CD4-positive, alpha-beta memory T cell (primary cell): ENCODE measurements around the gene FDX2. TPM values are rescaled to one million over a fixed set of nuclear protein-coding genes. Genes with fewer than 3 reads are reported as not detected.

Experiments used
- CTCF ChIA-PET: fragments of 350-600 bp; sonication (Branson Sonifier 250); formaldehyde crosslinking; loops from one replicate; lab custom pipeline; 2021; ENCODE audit warnings: inconsistent platforms; ENCODE audit not compliant: partially characterized antibody; lab: Charles Lee
- POLR2A ChIA-PET: fragments of 350-600 bp; sonication (Branson Sonifier 250); formaldehyde crosslinking; loops from one replicate; lab custom pipeline; 2021; ENCODE audit not compliant: partially characterized antibody; lab: Charles Lee
- DNase-seq, 5 donors: peaks; one replicate each; pipeline versions ENCODE4 v3.0.0 to v3.0.0-alpha.2; 2020 to 2022; ENCODE audit warnings: mixed read lengths in 1 of 5
- H3K27ac ChIP-seq: one replicate; pipeline ENCODE4 v1.7.0; 2013; ENCODE audit warnings: low read depth, low read length
- H3K27me3 ChIP-seq: 2 replicates; pipeline ENCODE4 v1.7.0; 2013; ENCODE audit warnings: mild to moderate bottlenecking, low read length, moderate library complexity; ENCODE audit not compliant: insufficient read depth
- H3K36me3 ChIP-seq: 2 replicates; pipeline ENCODE4 v1.7.0; 2013; ENCODE audit warnings: mild to moderate bottlenecking, low read length, moderate library complexity; ENCODE audit not compliant: insufficient read depth
- H3K4me1 ChIP-seq: 2 replicates; pipeline ENCODE4 v1.7.0; 2013; ENCODE audit warnings: mild to moderate bottlenecking, low read length, moderate library complexity; ENCODE audit not compliant: insufficient read depth
- H3K4me3 ChIP-seq, 2 donors: one replicate each; pipeline ENCODE4 v1.7.0; 2013; ENCODE audit warnings: low read length in 2 of 2, mild to moderate bottlenecking in 1 of 2
- H3K9me3 ChIP-seq, 2 donors: one replicate each; pipeline ENCODE4 v1.7.0; 2013; ENCODE audit warnings: low read length in 2 of 2, control low read depth in 1 of 2; ENCODE audit not compliant: control insufficient read depth in 1 of 2
- H3K27ac Mint-ChIP-seq, 7 donors: one replicate each; pipeline ENCODE4 v1.8.0; 2020 to 2021; ENCODE audit warnings: mixed read lengths in 7 of 7, mild to moderate bottlenecking in 6 of 7, inconsistent platforms in 3 of 7, moderate library complexity in 3 of 7
- H3K27me3 Mint-ChIP-seq, 2 donors: one replicate each; pipeline ENCODE4 v1.8.0; 2020 to 2021; ENCODE audit warnings: mixed read lengths in 2 of 2
- H3K36me3 Mint-ChIP-seq, 2 donors: one replicate each; pipeline ENCODE4 v1.8.0; 2020 to 2021; ENCODE audit warnings: mixed read lengths in 2 of 2, inconsistent platforms in 1 of 2, mild to moderate bottlenecking in 1 of 2
- H3K4me1 Mint-ChIP-seq, 4 donors: one replicate each; pipeline ENCODE4 v1.8.0; 2020 to 2021; ENCODE audit warnings: mixed read lengths in 4 of 4, mild to moderate bottlenecking in 1 of 4
- H3K4me3 Mint-ChIP-seq, 8 donors: one replicate each; pipeline ENCODE4 v1.8.0; 2020 to 2021; ENCODE audit warnings: mixed read lengths in 8 of 8, mild to moderate bottlenecking in 7 of 8, moderate library complexity in 6 of 8, inconsistent platforms in 3 of 8
- H3K9me3 Mint-ChIP-seq, 8 donors: one replicate each; pipeline ENCODE4 v1.8.0; 2020 to 2021; ENCODE audit warnings: mixed read lengths in 8 of 8, mild to moderate bottlenecking in 5 of 8, inconsistent platforms in 3 of 8, moderate library complexity in 1 of 8
- intact Hi-C: fragments of 100-400 bp; cut with micrococcal nuclease; formaldehyde crosslinking; loops from one replicate; pipeline ENCODE4 v1.15.1; 2023
- polyA plus RNA-seq, 2 donors: library from polyadenylated mRNA; unstranded; fragments of 300-500 nt; fragmentation: Illumina TruSeq; gene quantifications; one replicate each; pipeline ENCODE4 v1.2.3, GENCODE V29; 2021
- total RNA-seq, 2 experiments: library from RNA; stranded (reverse); gene quantifications; one replicate each; pipeline ENCODE4 v1.2.3, GENCODE V29; 2021

Gene FDX2
- total RNA-seq (10 to 100 TPM; 10.7 to 11.3 TPM), polyA plus RNA-seq (10 to 100 TPM; 10.6 to 13.6 TPM)

DNA sequence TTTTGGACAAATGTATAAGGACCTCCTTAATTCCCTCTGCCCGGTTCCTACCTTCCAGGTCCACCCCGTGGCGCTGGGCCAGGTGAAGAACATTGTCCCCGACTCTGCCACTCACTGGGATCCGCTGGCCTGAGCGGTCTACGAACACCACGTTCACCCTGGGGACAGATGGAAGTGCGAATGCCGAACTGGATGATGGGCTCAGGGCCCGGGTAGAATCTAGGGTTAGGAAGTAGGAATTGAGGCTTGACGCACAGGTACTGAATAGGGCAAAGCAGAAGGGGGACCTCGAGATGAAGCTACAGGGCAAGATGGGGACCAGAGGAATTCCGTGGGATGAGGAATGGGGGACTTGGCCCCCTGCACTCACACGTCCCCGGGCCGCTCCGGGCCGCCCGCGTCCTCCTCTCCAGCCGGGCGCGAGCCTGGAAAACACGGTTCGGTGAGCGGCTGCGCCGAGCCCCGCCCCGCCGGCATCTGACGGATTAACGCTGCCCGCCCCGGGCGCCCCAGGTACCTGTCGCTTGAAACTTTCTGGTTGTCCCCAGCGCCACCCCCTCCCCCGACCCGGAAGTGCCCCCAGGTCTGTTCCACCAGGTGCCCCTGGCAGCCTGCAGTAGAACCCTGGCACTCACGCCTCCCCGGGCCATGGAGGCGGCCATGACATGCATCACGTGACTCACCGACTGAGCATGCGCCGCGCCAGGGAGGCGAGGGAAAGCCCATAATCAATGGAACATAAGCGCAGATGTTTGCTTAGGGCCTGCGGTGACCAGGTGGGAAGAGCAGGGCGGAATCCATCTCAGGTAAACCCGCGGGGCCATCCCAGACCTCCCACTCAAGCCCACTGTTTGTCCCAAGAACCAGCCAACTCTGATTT lies at the start of gene FDX2:
Gene FDX2, minus strand, starts transcription at position 681 of the 880 bp plus-strand sequence. Its CDS starts 19 bp downstream, at position 662.
- H3K4me1 Mint-ChIP-seq: peaks cover 9 to 20% (median 11%) of the 10 kb centered on the region in 4 donors
- H3K27me3 Mint-ChIP-seq: no peaks in the 10 kb centered on the region
- Histone ChIP-seq H3K9me3 (no peaks in the 10 kb centered on the region), H3K36me3 (peaks cover 18% of the 10 kb centered on the region), H3K27me3 (no peaks in the 10 kb centered on the region), H3K27ac (peak within 1 kb of the TSS; percentile 52), H3K4me3 (peak within 1 kb of the TSS; percentile 57 to 93), H3K4me1 (peaks cover 17% of the 10 kb centered on the region)
- peak; percentile 83 to 93 (median 85) for DNase-seq
- peaks cover 10 to 28% of the 10 kb centered on the region in 2 donors for H3K36me3 Mint-ChIP-seq
- H3K4me3 Mint-ChIP-seq: peak within 1 kb of the TSS; percentile 79 to 97 (median 90)
- ChIA-PET CTCF (interaction anchor here (0.5 to 1.5 kb wide), 4 partner anchors 24 to 238 kb away, joined by 3 to 5 read pairs (median 4); no protein-coding TSS in a partner anchor), POLR2A (interaction anchor here (1.0 to 3.2 kb wide), 4 partner anchors 10 to 45 kb away, joined by 3 to 13 read pairs (median 8); partner anchors contain the start of genes ICAM1 and RAVER1)
- intact Hi-C loops: loop anchor here (1.0 kb wide), 1 partner anchor 18 kb away; the partner anchor contains the start of gene RAVER1
- peak within 1 kb of the TSS; percentile 72 to 95 (median 90) for H3K27ac Mint-ChIP-seq
- peaks cover 0 to 2% (median 0%) of the 10 kb centered on the region in 8 donors for H3K9me3 Mint-ChIP-seq

DNA sequence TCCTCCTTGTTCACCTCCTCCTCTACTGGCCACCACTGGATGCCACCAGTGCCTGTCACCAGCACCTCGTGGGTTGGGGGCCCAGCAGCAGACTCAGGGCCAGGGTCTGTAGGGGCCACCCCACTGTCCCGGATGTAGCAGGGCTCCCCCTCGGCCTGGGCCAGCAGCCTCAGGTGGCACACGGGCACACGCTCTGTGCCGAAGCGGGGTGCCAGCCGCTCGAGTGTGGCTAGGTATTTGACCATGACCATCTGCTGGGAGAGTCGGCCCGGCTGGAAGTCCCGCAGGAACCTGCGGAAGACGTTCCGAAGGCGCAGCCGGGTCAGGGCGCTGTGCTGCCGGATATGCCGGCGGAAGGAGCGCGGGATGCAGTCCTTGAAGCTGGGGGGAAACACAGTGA lies 49.7 kb upstream of the FDX2 start:
- H3K27ac Mint-ChIP-seq: no peak overlapping the region
- no peak overlapping the region for H3K4me3 Mint-ChIP-seq
- peaks cover 0 to 2% (median 0%) of the 10 kb centered on the region in 8 donors for H3K9me3 Mint-ChIP-seq
- Histone ChIP-seq H3K27ac (no peak overlapping the region), H3K27me3 (no peaks in the 10 kb centered on the region), H3K4me1 (no peaks in the 10 kb centered on the region), H3K36me3 (peaks cover 59% of the 10 kb centered on the region), H3K9me3 (no peaks in the 10 kb centered on the region), H3K4me3 (no peak overlapping the region)
- intact Hi-C loops: no loop called here
- CTCF ChIA-PET: interaction anchor here (2.8 kb wide), 1 partner anchor 23 kb away, joined by 10 read pairs; no protein-coding TSS in a partner anchor
- peaks cover 26 to 61% of the 10 kb centered on the region in 2 donors for H3K36me3 Mint-ChIP-seq
- POLR2A ChIA-PET: interaction anchor here (0.8 kb wide), 1 partner anchor 107 kb away, joined by 3 read pairs; no protein-coding TSS in a partner anchor
- H3K27me3 Mint-ChIP-seq: no peaks in the 10 kb centered on the region
- H3K4me1 Mint-ChIP-seq: peaks cover 0 to 9% (median 1%) of the 10 kb centered on the region in 4 donors
- no peak for DNase-seq

DNA sequence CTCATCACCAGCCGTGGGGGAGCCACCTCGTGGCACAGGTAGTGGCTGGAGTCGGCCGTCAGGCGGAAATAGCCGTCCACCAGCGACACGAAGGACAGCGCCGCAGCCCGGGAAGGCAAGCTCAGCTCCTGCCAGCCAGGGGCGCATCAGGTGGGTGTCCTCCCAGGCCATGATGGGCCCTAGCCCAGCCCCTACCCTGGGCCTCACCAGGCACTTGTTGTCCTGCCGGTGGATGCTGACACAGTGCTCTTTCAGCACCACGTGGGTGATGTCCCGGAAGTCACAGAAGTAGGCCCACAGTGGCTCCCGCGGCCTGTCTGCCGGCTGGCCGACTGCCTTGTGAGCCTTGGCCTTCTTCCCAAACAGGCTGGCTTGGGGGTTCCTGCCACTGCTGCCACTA lies 48.8 kb upstream of the FDX2 start:
- peaks cover 59% of the 10 kb centered on the region for H3K36me3 ChIP-seq
- Mint-ChIP-seq H3K27ac (no peak overlapping the region), H3K4me1 (peaks cover 0 to 9% (median 1%) of the 10 kb centered on the region in 4 donors), H3K27me3 (no peaks in the 10 kb centered on the region), H3K4me3 (no peak overlapping the region), H3K9me3 (peaks cover 0 to 2% (median 0%) of the 10 kb centered on the region in 8 donors), H3K36me3 (peaks cover 25 to 65% of the 10 kb centered on the region in 2 donors)
- intact Hi-C loops: no loop called here
- no peaks in the 10 kb centered on the region for H3K27me3 ChIP-seq
- DNase-seq: no peak
- ChIA-PET POLR2A (no interaction called here), CTCF (no interaction called here)
- no peaks in the 10 kb centered on the region for H3K4me1 ChIP-seq
- no peak overlapping the region for H3K27ac ChIP-seq
- H3K9me3 ChIP-seq: no peaks in the 10 kb centered on the region
- H3K4me3 ChIP-seq: no peak overlapping the region

DNA sequence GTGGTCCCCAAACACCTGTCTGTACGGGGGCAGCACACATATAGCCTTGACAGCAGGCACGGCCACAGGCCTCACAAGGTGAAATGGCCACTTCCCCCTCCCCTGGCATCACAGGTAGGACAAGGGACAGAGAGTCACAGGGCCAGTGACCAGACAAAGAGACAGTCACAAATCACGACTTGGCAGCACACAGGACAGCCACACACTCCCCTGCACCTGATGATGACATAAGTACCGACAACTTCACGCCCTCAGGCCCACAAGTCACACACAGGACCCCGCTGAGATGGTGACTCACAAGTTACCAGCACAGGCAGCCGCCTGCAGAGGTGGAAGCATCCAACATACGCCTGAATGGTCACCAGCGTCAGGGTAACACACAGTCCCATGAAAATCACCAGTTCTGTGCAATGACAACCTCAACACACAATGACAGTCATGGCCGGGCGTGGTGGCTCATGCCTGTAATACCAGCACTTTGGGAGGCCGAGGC lies 48.0 kb upstream of the FDX2 start:
- peaks cover 65% of the 10 kb centered on the region for H3K36me3 ChIP-seq
- peaks cover 0 to 2% (median 0%) of the 10 kb centered on the region in 8 donors for H3K9me3 Mint-ChIP-seq
- H3K27ac Mint-ChIP-seq: no peak overlapping the region
- no peaks in the 10 kb centered on the region for H3K27me3 ChIP-seq
- H3K4me3 Mint-ChIP-seq: no peak overlapping the region
- peaks cover 21 to 62% of the 10 kb centered on the region in 2 donors for H3K36me3 Mint-ChIP-seq
- CTCF ChIA-PET: no interaction called here
- no peak for DNase-seq
- no peaks in the 10 kb centered on the region for H3K27me3 Mint-ChIP-seq
- intact Hi-C loops: no loop called here
- H3K9me3 ChIP-seq: no peaks in the 10 kb centered on the region
- H3K4me3 ChIP-seq: no peak overlapping the region
- POLR2A ChIA-PET: no interaction called here
- no peak overlapping the region for H3K27ac ChIP-seq
- H3K4me1 Mint-ChIP-seq: peaks cover 0 to 3% (median under 1%) of the 10 kb centered on the region in 4 donors
- no peaks in the 10 kb centered on the region for H3K4me1 ChIP-seq

DNA sequence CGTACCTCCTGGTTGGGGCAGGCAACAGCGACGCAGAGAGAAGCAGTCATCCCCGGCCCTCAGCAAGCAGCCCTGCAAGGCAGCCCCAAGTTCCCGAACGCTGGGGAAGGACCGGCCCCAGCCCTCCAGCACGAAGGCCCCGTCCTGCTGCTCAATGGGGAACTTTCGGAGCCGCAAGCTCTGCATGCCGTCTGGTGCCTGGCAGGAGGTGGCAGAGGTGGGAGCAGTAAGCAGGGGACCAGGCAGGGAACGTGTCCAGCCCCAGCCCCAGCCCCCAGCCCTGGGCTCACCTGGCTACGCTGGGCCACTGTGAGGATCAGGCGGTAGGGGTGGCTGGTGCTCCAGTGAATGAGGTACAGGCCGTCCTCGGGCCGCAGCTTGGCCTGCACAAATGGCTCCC lies 46.4 kb upstream of the FDX2 start:
- Mint-ChIP-seq H3K36me3 (peaks cover 24 to 60% of the 10 kb centered on the region in 2 donors), H3K4me3 (no peak overlapping the region), H3K27ac (peak overlapping the region in 1 of 7 donors; percentile 47), H3K4me1 (peaks cover 0 to 3% (median 0%) of the 10 kb centered on the region in 4 donors), H3K9me3 (peaks cover 0 to 2% (median 0%) of the 10 kb centered on the region in 8 donors), H3K27me3 (no peaks in the 10 kb centered on the region)
- ChIA-PET POLR2A (no interaction called here), CTCF (interaction anchor here (0.9 kb wide), 1 partner anchor 27 kb away, joined by 4 read pairs; no protein-coding TSS in a partner anchor)
- intact Hi-C loops: no loop called here
- Histone ChIP-seq H3K9me3 (no peaks in the 10 kb centered on the region), H3K4me3 (no peak overlapping the region), H3K36me3 (peaks cover 63% of the 10 kb centered on the region), H3K4me1 (no peaks in the 10 kb centered on the region), H3K27me3 (no peaks in the 10 kb centered on the region), H3K27ac (no peak overlapping the region)
- no peak for DNase-seq

DNA sequence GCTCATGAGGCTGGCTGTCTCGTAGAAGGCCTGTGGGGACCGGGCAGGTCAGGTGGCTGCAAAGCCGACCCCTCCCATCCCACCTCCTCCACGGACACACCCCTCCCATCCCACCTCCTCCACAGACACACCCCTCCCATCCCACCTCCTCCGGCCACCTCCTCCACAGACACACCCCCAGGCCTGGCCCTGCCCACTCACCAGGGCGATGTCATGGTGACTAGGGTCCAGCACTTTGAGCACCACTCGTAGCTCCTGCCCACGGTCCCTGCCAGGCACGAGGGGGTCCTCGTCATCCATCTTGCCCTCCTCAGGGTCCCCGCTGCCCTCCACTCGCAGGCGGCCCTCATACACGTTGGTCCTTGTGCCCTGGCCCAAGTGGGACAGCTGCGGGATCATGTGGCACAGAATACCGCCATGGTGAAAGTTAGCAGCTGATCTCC lies 45.8 kb upstream of the FDX2 start:
- Mint-ChIP-seq H3K27ac (no peak overlapping the region), H3K4me3 (no peak overlapping the region), H3K27me3 (no peaks in the 10 kb centered on the region), H3K4me1 (peaks cover 0 to 3% (median 0%) of the 10 kb centered on the region in 4 donors), H3K36me3 (peaks cover 24 to 59% of the 10 kb centered on the region in 2 donors), H3K9me3 (peaks cover 0 to 2% (median 0%) of the 10 kb centered on the region in 8 donors)
- peaks cover 62% of the 10 kb centered on the region for H3K36me3 ChIP-seq
- DNase-seq: no peak
- no peaks in the 10 kb centered on the region for H3K4me1 ChIP-seq
- H3K4me3 ChIP-seq: no peak overlapping the region
- H3K9me3 ChIP-seq: no peaks in the 10 kb centered on the region
- CTCF ChIA-PET: no interaction called here
- no peak overlapping the region for H3K27ac ChIP-seq
- intact Hi-C loops: no loop called here
- POLR2A ChIA-PET: no interaction called here
- no peaks in the 10 kb centered on the region for H3K27me3 ChIP-seq

DNA sequence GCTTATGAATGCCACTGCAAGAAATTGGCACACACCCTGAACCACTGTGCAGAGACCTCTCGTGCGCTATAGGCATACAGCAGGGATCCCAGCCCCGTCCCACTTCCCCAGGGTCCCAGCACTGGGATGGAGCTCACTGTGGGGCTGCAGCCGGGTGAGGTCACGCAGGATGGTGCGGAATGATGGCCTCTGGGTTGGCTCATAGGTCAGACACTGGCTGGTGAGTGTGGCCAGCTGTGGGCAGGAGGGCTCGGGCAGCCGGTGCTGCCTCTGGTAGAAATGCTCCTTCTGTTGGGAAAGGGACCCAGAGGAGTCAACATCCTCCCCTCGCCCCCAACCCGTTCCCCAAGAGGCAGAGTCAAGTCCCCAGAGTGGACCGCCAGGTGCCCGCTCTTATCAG lies 40.6 kb upstream of the FDX2 start:
- intact Hi-C loops: no loop called here
- Mint-ChIP-seq H3K9me3 (peaks cover 0 to 2% (median 0%) of the 10 kb centered on the region in 8 donors), H3K4me1 (peaks cover 0 to 3% (median 0%) of the 10 kb centered on the region in 4 donors), H3K36me3 (peaks cover 35 to 51% of the 10 kb centered on the region in 2 donors), H3K27ac (no peak overlapping the region), H3K4me3 (no peak overlapping the region), H3K27me3 (no peaks in the 10 kb centered on the region)
- no peak for DNase-seq
- H3K4me3 ChIP-seq: no peak overlapping the region
- no peaks in the 10 kb centered on the region for H3K27me3 ChIP-seq
- H3K4me1 ChIP-seq: no peaks in the 10 kb centered on the region
- H3K27ac ChIP-seq: no peak overlapping the region
- no peaks in the 10 kb centered on the region for H3K9me3 ChIP-seq
- peaks cover 44% of the 10 kb centered on the region for H3K36me3 ChIP-seq
- POLR2A ChIA-PET: no interaction called here
- CTCF ChIA-PET: no interaction called here
